Stimulated activated CD4-positive, alpha-beta T cell treated with anti-CD3 and anti-CD28 coated beads, TNF-alpha, amount 100 ng/mL, for 1 hour (primary cell): ENCODE results near the gene ATP11A.
"Not testable (repeated sequence)": the region's sequence is repeated elsewhere in the genome, so short reads cannot be mapped to it uniquely, and the experiment has no call there.

Experiments
- DNase-seq, 3 donors: peaks; one replicate each; pipeline ENCODE4 v3.0.0-alpha.2; 2020; ENCODE audit warnings: low read depth in 3 of 3, low spot score in 1 of 3

ATP11A gene

DNA sequence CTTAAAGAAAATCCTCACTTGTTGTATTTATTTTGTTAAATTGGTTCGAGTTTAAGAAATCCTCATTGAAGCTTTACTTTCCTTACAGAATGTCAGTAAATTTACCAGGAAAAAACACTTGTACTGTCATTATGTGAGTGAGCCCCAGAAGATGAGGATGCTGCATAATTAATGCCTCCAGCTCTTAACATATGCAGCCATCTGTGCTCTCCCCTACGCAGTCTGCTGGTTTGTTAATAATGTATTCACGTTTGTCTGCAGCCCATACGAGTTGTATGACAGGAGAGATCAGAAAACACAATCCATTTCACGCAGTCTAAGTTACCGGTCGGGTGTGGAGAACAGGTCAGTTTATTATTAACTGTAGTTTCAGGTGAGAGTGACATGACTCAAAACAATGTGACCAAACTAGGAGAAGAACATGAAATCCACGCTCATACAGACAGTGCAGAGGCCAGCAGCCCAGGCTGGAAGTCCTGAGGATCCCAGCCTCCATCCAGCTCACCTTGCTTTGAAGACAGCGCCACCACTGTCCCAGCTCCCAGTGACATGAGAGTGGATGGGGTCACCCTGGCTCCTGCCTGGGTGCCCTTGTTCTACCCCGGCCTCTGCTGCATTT, 19.8 kb upstream of the ATP11A start:
- no peak for DNase-seq

DNA sequence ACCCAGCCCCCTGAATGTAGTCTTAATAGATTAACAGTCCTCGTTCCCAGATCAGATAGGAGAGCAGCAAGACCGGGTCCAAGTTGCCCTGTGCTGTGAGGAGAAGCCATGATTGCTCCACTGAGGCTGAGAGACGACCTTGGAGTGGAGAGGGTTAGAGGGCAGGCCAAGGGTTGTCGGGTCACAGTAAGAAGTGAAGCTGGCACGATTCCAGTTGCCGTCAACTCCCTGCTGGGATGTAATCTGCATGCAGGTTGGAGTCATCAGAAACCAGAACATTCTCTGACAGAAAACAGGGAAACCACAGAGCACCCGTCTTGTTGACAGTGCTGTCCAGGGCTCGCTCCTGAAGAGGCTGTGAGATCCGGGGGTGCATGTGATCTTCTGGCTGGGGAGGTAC, 19.0 kb upstream of the ATP11A start:
- no peak for DNase-seq

DNA sequence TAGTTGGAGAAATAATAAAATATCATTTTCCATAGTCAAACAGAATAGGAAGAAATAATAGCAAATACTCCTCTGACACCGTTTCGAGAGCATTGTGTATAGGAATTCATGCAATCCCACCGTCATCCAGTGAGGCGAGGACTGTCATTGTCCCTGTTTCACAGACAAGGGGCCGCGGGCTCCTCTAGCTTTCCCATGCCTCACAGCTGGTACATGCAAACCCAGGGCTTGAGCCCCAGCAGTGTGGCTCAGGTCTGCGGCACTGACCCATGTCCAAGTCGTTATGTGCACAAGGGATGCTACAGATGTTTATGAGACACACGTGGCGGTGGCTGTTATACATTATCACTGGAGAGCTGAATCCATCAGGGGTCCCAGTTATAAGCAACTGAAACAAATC, 18.5 kb upstream of the ATP11A start:
- no peak for DNase-seq

DNA sequence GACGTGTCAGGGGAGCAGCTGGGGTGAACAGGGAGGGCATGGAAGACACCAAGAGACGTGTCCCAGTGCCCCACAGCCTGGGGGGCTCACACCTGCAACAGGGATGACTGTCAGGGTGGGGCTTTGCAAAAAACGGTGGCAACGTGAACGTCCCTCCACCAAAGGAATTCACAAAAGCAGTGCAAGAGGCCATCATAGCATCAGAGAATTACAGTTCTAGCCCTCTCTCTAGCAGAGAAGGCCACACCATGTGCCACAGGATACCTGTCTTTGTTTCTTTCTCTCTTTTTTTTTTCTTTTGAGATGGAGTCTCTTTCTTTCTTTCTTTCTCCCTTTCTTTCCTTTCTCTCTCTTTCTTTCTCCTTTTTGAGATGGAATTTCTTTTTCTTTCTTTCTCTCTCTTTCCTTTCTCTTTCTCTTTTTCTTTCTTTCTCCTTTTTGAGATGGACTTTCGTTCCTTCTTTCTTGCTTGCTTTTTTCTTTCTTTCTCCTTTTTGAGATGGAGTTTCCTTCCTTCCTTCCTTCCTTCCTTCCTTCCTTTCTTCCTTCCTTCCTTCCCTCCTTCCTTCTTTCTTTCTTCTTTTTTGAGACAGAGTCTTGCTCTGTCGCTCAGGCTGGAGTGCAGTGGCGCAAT, 17.1 kb upstream of the ATP11A start:
- DNase-seq: no peak

DNA sequence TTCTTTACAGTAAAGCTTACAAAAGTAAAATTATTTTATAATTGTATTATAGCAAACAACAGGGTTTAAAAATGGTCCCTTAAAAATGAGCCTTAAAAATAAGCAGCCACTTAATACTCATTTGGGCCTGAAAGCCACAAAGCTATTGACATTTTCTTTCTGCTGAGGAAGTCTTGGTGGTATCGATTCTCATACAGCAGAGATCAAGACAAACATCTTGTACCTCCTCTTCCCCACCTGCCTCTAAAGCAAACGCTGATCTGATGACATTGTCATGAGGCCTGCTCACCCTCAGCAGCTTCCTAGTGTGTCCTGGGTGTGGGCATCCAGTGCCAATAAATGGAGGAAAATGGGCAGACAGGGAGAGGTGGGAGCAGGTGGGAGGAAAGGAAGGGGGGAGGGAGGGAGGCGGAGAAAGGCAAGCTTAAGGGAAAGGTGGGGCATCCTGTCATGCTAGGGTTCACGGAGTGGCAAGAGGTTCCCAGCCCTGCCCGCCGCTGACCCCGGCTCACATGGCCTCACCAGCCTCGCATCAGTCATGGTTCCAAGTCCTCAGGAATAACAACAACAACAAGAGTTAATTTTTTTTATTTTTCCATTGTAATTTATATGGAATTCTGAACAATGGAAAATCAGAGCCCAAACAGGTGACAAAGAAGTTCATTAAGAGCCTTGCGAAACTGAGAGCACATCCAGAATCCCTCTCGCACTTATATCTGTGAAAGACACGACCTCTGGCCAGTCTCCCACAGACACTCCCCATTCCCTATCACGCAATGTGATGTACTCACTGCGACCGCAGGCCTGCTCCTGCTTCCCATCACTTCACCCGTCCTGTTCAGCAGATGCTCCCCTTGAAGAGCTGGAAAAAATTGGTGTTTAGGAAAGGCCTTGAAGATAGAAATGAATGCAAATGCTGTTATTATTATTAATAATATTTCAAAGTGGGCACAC, 15.1 kb upstream of the ATP11A start:
- DNase-seq: no peak

DNA sequence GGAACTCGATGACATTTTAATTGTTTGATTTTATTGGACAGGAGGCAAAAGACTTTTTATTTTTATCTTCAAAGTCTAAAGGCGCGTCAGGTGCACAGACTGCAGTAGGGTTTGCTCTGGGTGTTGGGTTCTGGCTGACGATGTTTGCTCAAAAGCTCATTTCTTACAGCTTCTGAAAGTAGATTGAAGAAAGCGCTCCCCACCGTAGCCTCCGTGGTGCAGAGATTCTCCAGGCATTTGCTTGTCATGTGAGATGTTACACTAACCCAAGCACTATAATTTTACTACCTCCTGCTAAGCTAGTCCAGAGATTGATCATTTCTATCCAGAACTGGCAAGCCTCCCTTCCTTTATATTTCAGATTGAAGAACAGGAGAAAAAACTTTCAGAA, 14.5 kb upstream of the ATP11A start:
- DNase-seq: no peak

DNA sequence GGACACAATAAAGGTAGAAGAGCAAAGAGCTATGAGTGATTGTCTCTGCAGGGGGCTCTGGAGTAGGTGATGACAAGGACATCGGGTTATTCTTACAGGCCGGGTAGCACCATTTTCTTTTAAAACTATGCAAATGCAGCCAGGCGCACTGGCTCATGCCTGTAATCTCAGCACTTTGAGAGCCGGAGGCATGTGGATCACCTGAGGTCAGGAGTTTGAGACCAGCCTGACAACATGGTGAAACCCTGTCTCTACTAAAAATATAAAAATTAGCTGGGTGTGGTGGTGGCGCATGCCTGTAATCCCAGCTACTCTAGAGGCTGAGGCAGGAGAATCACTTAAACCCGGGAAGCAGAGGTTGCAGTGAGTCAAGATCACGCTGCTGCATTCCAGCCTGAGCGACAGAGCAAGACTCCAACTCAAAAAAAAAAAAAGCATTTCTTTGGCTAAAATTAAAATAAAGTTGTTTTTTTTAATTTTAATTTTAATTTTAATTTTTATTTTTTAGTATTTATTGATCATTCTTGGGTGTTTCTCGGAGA, 12.3 kb upstream of the ATP11A start:
- DNase-seq: not testable (repeated sequence)

DNA sequence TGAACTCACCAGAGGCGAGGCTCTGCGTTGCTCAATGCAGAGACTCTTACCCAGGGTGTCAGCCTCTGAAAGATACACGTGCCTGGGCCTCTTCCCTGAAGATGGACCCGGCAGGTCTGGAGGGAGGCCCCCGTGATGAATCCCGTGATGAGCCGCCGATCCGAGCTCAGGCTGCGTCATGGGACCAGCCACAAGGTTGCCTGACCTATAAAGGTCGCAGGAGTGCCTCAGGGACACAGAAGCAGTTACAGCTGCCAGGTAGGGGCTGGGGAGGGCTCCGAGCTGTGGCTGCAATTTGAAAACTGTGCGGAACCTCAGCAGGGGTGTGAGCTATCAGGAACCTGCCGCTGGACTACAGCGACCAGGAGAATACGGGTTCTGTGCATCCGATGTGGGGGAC, 10.5 kb upstream of the ATP11A start:
- no peak for DNase-seq

DNA sequence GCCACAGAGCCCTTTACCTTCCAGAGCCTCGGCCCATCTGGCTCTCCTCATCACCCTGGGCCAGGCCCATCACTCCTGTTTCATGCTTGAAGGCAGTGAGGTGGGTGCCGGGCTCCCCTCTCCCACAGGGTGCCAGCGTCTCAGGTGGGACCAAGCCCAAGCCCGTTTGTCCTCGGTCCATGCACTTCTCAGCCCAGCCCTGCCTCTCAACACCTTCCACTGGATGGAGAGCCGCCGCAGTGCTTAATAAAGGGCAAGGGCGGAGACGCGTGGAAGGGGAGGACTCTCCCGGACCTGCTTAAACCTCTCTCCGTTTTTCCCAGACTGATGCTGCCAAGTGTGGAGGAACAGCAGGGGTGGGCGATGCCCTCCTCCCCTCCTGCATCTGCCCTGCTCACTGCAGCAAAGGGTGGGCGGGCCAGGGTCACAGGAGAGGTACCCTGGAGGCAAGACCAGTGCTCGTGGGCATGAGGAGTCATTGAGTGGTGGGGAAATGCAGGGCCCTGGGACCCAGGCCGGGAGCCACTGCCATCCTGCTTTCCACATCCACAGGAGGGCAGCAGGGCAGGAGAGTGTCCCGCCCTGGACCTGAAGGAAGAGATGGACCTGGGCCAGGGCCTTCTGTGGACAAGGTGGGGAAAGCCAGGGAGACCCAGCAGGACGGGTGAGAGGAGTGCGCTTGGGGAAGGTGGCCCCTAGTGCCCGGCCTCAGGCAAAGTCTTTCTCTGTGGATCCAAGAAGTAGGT, 9.7 kb upstream of the ATP11A start:
- DNase-seq: no peak

DNA sequence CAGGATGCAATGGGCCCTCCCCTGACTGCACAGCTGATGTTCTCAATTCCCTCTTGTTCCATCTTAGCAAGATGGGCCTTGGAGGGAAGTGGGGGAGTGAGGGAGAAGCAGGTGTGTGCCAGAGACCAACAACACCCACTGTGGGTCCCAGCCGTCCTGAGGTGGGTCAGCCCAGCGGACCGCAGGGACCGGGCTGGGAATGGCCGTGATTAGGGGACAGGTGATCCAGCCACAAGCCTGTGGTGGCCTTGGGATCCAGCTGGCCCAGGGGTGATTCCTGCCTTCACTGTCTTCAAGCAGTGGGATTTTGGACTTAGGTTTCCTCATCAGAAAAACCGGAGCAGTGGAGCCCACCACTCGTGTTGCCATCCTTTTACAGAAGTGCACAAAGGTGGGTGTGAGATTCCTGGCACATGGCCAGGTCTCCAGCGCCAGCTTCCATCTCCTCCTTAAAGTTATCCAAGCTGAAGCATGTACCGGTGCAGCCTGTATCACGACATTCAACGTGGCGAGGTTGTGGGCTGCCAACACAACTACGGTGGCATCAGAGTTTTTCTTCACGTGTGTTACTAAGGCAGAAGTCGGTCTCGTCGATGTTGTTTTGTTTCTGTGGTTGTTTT, 9.0 kb upstream of the ATP11A start:
- no peak for DNase-seq

DNA sequence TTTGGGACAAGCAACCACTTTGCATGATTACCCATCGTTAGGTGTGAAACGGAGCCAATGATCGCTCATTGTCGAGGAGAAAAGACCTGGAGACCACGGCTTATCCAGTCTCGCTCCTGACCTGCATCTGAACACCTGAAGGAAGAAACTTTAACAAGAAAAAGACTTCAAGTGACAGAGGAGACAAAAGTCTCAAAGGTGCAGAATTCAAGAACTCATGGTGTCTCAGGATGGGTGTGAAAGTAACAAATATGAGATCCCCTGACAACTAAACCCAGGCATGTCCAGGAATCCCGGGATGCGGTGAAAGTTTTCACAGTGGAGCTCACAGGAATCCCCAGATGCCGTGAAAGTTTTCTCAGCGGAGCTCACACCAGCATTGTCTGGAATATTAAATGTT, 6.3 kb upstream of the ATP11A start:
- no peak for DNase-seq

DNA sequence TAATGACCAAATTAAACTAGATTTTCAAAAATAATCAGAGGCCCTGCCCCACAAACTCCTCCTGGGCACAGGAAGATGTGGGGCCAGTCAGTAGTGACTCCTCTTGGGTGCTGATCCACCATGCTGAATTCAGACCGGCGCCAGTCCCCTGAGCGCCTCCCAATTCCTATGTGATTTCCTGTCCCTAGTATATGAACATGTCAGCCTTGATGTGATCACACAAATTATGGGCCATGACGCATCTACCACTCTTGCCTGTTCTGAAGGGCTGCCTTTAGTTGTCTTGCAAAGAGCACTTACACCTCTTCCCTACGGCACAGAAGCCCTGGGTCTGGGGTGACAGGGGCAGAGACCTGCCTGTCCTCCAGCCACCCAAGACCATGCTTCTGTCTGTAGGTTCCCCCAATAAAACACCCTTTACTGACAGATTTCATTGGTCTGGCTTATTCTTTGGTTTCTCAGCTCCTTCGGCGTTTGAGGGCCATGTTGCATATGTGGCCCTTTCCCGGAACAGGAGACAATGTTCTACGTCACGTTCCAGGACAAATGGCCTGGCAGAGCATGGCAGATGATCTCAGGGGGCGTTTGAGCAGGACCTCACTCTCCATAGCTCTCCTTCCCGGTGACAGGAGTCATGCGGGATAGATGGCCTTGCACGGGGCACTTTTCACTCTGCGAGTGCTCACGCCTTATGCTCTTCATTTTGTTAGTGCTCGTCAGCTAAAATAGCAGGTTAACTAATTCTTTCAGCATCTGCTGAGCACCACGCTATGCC, 5.6 kb upstream of the ATP11A start:
- DNase-seq: no peak

DNA sequence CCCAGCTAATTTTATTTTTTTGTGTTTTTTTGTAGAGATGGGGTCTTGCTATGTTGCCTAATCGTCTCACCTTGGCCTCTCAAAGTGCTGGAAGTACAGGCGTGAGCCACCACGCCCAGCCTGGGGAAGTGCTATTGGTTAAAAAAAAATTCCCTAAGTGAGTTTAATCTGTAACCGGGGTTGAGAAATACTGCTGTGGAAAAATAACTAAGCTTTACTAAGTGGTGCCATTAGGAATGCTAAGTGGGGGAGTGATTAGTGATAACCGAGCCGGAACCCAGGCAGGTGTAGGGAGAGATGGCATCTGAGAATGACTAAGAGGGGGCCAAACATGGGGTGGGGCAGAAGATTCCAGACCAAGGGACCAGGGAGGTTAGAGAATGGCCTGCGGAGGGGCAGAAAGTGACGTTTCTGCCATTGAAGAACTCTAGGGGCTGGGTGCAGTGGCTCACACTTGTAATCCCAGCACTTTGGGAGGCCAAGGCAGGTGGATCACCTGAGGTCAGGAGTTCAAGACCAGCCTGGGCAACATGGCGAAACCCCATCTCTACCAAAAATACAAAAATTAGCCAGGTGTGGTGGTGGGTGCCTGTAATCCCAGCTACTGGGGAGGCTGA, 4.5 kb upstream of the ATP11A start:
- not testable (repeated sequence) for DNase-seq

DNA sequence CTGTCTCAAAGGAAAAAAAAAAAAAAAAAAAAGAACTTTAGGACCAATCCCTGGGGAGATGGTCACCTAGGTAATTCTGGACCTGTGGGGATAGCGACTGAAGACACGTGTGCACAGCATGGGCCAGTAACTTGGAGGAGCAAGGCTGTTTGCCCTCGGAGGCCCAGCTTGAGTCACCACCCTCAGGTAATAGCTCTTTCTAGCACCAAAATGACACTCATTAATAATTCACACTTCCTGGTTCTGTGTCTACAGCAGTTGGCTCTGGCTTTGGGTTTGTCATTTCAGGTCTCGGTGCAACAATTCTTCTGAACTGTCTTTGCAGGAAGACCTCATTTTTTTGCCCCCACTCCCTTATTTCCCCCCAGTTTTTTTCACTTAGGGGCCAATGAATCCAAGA, 3.9 kb upstream of the ATP11A start:
- no peak for DNase-seq

DNA sequence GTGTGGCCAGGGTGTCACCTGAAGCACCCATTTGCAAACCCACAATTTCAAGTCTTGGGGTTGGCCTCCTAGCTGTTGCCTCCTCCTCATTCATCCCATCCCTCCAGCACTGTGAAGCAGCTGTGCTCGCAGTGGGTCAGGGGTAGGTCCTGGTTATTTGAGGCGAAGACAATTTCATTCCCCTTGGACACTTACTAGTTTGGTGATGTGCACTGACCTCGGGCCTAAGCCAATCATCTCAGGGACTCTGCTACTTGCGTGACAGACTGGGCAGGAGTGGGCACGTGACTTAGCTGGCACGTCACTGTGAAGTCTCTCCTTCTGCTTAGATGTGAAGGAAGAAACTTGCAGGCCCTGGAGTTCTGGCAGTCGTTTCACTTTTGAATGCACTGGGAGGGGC, 3.5 kb upstream of the ATP11A start:
- DNase-seq: no peak

DNA sequence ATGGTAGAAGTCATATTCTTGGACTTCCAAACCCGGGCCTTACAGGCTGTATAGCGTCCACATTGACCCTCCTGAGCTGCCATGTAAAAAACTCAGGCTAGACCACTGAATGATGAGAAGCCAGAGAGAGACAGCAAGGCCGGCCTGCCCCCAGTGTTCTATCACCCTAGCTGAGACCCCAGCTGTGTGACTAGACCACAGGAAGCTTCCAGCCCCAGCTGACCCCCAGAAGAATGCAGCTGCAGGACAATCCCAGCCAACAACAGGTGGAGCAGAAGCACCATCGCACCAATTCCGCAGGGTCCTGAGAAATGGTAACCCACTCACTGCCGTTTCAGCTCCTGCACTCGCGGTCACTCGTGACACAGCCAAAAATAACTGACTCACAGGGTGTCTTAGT, 2.9 kb upstream of the ATP11A start:
- DNase-seq: no peak

DNA sequence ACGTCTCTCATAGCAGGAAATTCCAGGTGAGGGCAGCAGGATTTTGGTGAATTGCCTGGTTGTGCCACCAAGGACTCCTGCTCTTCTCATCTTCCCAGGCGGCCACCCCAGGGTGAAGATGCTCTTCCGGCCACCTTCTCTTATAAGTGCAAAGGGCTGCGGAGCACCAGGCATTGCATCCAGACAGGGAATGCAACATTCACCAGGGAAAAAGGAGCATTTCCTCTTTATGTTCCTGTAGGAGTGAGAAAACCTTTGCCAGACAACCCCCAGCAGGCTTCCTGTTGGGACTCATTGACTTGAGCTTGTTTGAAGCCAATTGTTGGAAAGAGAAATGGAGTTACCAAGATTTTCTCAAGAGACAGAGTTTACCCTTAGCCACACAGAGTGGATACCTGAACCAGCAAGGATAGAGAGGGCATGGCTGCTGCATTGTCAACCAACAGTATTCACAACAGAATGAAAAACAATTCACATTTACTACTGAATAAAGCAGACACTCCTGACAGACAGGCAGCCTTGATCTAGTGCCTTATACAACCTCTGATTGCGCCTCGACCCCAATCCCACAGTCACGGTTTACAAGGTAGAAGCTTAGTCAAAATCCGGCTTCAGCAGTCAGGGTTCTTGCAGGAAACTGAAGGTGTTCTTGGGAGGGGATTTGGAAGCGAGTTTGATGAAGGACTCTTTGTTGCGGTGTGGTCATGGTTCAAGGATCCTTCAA, 1.8 kb upstream of the ATP11A start:
- no peak for DNase-seq

DNA sequence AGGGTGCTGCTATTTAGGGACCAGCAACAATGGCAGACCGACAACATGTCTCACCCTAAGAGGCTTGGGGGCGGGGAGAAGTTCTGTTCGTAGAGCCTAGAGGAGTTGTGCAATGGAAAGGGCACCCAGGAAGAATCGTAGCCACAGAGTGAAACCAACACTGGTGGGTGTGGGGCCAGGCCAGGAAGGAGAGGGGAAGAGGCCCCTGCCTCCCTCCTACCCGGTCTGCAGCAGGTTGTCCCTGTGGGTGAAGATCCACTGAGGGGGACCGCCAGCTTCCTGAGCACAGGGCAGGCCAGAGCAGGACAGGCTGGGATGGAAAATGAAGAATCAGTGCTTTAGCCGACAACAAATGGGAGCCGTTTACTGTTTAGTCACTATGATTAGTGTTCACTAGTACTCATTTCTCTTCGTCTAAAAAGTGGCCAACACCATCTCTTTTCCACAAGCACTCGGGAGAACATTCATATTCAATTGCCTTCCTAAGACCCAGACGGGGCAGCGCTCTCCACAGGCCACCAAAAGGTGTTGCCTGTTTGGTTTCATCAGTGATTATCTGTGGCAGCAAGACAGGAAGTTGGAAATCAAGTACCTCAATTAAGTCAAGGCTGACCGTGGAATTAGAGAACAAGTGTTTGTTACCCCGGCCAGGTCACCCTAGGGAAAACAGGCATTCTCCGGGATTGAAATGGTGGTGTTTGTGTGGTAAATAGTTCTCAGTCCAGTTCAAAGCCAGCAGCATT, 1.1 kb upstream of the ATP11A start:
- peak in 1 of 3 donors; percentile 15 for DNase-seq
